OCI-LY3 (cell line): ENCODE results near the gene NCEH1.

Source experiments
- CTCF ChIP-seq: fragments of 200-600, 300-600 bp; sonication (generic); IDR thresholded peaks from 2 replicates; pipeline ENCODE4 v1.5.1; 2014; ENCODE audit warnings: antibody characterized with exemption, low read length, low read depth
- EZH2phosphoT487 ChIP-seq: fragments of 200-600 bp; shearing (Covaris generic); IDR thresholded peaks from 2 replicates; pipeline ENCODE4 v1.6.1; 2018; ENCODE audit warnings: antibody characterized with exemption, mixed run types, low read depth

- TF ChIP-seq CTCF = no peak
- no peak for TF ChIP-seq EZH2phosphoT487
Measured at GRCh38 chr3:172617976-172618375, 92.9 kb downstream of the NCEH1 start.
